Transverse colon (tissue), 4 donors: ENCODE measurements around the gene TMEM208. TPM values are rescaled to one million over a fixed set of nuclear protein-coding genes. Genes with fewer than 3 reads are reported as not detected.

Source experiments
- DNase-seq: peaks from one replicate; pipeline ENCODE4 v3.0.0-alpha.2; 2019
- H3K27ac ChIP-seq, 4 donors: fragments of 200-600 bp; sonication (generic); 2 replicates each; pipeline ENCODE4 v1.5.1; 2016 to 2018; ENCODE audit warnings: inconsistent platforms in 4 of 4
- H3K27me3 ChIP-seq: fragments of 200-600 bp; sonication (generic); 2 replicates; pipeline ENCODE4 v1.5.1; 2017; ENCODE audit warnings: inconsistent platforms
- H3K36me3 ChIP-seq, 4 donors: fragments of 200-600 bp; sonication (generic); 2 replicates each; pipeline ENCODE4 v1.5.1; 2017 to 2019; ENCODE audit warnings: inconsistent platforms in 4 of 4
- H3K4me1 ChIP-seq, 4 donors: fragments of 200-600 bp; sonication (generic); 2 replicates each; pipeline ENCODE4 v1.5.1; 2017 to 2020; ENCODE audit warnings: inconsistent platforms in 4 of 4
- H3K4me3 ChIP-seq, 4 donors: fragments of 200-600 bp; sonication (generic); 1 replicate in 1 of 4; 2 replicates in 3 of 4; pipeline versions ENCODE4 v1.5.1 to v1.6.1; 2017 to 2019; ENCODE audit warnings: inconsistent platforms in 4 of 4
- H3K9me3 ChIP-seq, 2 donors: fragments of 200-600 bp; sonication (generic); 2 replicates each; pipeline ENCODE4 v1.5.1; 2017 to 2019; ENCODE audit warnings: inconsistent platforms in 2 of 2
- EP300 ChIP-seq: sonication (generic); formaldehyde crosslinking; IDR thresholded peaks from one replicate; pipeline ENCODE4 v1.6.1; 2017; ENCODE audit warnings: antibody characterized with exemption, low read depth
- POLR2A ChIP-seq: fragments of 450-650 bp; IDR thresholded peaks from one replicate; pipeline ENCODE4 v1.6.1; 2016; ENCODE audit warnings: antibody characterized with exemption, mild to moderate bottlenecking, moderate library complexity
- POLR2AphosphoS5 ChIP-seq, 3 donors: sonication (generic); formaldehyde crosslinking; IDR thresholded peaks; one replicate each; pipeline ENCODE4 v1.6.1; 2016; ENCODE audit warnings: antibody characterized with exemption in 3 of 3
- WGBS, 2 donors: methylation state at CpG; one replicate each; pipeline ENCODE4 v1.1.5; 2018; ENCODE audit warnings: low coverage in 1 of 2; 5-methylcytosine and 5-hydroxymethylcytosine counted together
- in situ Hi-C, 4 donors: fragments of 200-750 bp; cut with MboI; loops; one replicate each; pipeline versions ENCODE4 v1.15.0 to v1.15.1; 2017; ENCODE audit warnings: low sequenced_read_pairs in 3 of 4, low pct_ligation_motif_present in 1 of 4, low pct_unique_long_range_greater_than_20kb in 1 of 4
- intact Hi-C: fragments of 100-400 bp; cut with DNase I; formaldehyde crosslinking; loops from one replicate; pipeline ENCODE4 v1.15.1; 2023; ENCODE audit warnings: low total_unique reads
- total RNA-seq, 4 donors: library from RNA; depleted of rRNA; stranded (reverse); fragments of >200 nt; gene quantifications; one replicate each; pipeline ENCODE4 v1.1.0, GENCODE V29; 2016
- TF ChIP-seq, protein P1 (sequence below), 5 experiments: fragments of 200-600 bp in 3 of 5; fragments of 450-650 bp in 2 of 5; sonication (generic) in 3 of 5; IDR thresholded peaks; 1 replicate in 2 of 5; 2 replicates in 3 of 5; pipeline ENCODE4 v1.5.1; 2016 to 2017; ENCODE audit warnings: antibody characterized with exemption in 5 of 5, inconsistent platforms in 3 of 5, mild to moderate bottlenecking in 2 of 5, moderate library complexity in 1 of 5

TMEM208 gene
- total RNA-seq, 4 donors from 2014 or later: 29.5 to 50.2 (median 39.3) TPM; not detected in 1

DNA sequence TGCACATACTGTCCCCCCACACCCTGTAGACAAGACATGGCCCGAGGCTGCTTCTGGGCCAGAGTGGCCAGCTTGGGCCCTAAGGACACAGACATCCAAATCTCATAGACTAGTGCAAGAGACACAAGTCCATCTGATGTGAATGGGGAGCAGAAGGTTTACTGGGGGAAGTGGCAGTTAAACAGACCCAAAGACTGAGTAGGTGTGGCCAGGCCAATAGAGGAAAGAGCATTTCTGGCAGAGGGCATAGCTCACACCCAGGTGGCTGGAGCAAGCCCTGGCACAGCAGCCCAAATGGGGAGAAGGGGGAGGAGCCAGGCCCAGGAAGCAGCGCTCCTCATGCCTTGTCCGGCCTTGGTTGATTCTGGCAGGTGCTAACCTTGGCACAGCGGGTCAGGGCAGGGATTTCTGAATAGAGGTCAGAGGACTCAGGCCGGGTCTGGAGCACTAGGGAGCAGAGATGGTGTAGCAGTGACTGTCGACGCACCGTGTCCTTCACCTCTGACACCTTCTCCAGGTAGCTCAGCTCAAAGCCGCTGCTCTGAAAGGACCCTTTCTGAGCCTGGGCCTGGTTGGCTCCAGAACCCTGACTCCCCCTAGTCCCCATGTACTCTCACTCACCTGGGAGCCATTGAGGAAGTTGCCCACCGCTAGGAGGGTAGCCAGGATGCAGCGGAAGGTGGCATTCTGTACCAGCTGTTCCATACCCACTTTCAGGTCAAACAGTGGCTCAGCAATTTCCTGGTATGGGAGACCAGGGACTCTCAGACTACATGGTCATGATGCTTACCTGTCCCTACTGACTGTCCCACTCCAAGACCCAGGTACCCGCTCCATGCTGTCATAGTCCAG is 4.1 kb downstream of the TMEM208 start:
- Histone ChIP-seq H3K36me3 (peaks cover 0 to 26% (median 9%) of the 10 kb centered on the region in 4 donors), H3K4me3 (no peak overlapping the region), H3K27ac (no peak overlapping the region), H3K27me3 (no peaks in the 10 kb centered on the region), H3K9me3 (no peaks in the 10 kb centered on the region), H3K4me1 (peaks cover 7 to 17% (median 15%) of the 10 kb centered on the region in 4 donors)
- TF ChIP-seq POLR2AphosphoS5 (IDR thresholded peaks at IDR 0.05) (no peak), EP300 (no peak), POLR2A (no peak)
- TF ChIP-seq, protein P1, sequence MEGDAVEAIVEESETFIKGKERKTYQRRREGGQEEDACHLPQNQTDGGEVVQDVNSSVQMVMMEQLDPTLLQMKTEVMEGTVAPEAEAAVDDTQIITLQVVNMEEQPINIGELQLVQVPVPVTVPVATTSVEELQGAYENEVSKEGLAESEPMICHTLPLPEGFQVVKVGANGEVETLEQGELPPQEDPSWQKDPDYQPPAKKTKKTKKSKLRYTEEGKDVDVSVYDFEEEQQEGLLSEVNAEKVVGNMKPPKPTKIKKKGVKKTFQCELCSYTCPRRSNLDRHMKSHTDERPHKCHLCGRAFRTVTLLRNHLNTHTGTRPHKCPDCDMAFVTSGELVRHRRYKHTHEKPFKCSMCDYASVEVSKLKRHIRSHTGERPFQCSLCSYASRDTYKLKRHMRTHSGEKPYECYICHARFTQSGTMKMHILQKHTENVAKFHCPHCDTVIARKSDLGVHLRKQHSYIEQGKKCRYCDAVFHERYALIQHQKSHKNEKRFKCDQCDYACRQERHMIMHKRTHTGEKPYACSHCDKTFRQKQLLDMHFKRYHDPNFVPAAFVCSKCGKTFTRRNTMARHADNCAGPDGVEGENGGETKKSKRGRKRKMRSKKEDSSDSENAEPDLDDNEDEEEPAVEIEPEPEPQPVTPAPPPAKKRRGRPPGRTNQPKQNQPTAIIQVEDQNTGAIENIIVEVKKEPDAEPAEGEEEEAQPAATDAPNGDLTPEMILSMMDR (IDR thresholded peaks at IDR 0.05): no peak
- WGBS, 2 donors: 93% methylated on average over 10 of the region's 12 CpGs; no CpG with 5 or more reads in 1 of the 2 donors
- intact Hi-C loops (no loop called here), in situ Hi-C loops (no loop called here)
- DNase-seq: no peak

DNA sequence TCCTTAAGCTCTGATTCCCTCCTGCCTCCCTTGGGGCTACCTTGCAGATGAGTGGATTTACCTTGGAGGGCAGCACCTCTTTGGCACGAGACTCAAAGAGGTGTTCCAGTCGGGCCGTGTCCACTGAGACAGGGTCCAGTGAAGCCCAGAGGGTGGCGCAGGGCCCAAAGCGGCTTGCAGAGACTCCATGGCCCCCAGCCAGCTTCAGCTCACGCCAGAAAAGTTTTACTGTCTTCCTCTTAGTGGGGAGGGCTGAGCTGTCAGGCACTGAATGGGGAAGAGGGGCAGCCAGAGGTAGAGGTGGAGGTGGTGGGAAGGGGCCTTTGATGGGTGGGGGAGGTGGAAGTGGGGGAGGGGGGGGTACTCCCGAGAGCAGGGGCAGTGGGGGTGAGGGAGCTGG is 6.7 kb downstream of the TMEM208 start:
- H3K4me3 ChIP-seq: no peak overlapping the region
- in situ Hi-C loops (no loop called here), intact Hi-C loops (no loop called here)
- H3K9me3 ChIP-seq: no peaks in the 10 kb centered on the region
- H3K4me1 ChIP-seq: no peaks in the 10 kb centered on the region
- H3K36me3 ChIP-seq: peaks cover 0 to 44% (median 18%) of the 10 kb centered on the region in 4 donors
- no peaks in the 10 kb centered on the region for H3K27me3 ChIP-seq
- DNase-seq: no peak
- 78% methylated on average over 7 of the region's 7 CpGs; no CpG with 5 or more reads in 1 of the 2 donors for WGBS, 2 donors
- H3K27ac ChIP-seq: no peak overlapping the region
- TF ChIP-seq, protein P1 (IDR thresholded peaks at IDR 0.05): no peak
- TF ChIP-seq POLR2AphosphoS5 (IDR thresholded peaks at IDR 0.05): no peak
- no peak for TF ChIP-seq POLR2A
- TF ChIP-seq EP300: no peak

DNA sequence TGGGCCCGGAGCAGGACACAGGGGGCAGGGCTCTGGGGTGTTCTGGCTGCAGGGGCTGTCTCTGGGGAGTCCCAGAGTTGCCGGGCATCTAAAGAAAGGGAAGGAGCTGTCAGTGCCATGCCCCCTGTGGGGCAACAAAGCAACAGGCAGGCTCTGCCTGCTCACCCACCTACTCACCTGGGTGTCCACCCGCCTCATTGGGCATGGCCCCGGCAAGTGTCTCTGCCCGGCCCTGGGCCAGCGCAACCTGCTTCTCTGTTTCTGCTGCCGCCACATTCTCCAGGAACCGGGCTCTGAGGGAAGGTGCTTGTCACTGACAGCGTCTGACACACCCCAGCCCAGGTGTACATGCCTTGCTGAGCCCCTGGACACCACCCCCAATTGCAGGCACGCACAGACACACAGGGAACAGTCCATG is 7.3 kb downstream of the TMEM208 start:
- in situ Hi-C loops (no loop called here), intact Hi-C loops (no loop called here)
- no peaks in the 10 kb centered on the region for H3K9me3 ChIP-seq
- H3K4me1 ChIP-seq: no peaks in the 10 kb centered on the region
- 94% methylated on average over 8 of the region's 10 CpGs; no CpG with 5 or more reads in 1 of the 2 donors for WGBS, 2 donors
- H3K27me3 ChIP-seq: no peaks in the 10 kb centered on the region
- no peak for DNase-seq
- TF ChIP-seq EP300 (no peak), POLR2AphosphoS5 (IDR thresholded peaks at IDR 0.05) (no peak), POLR2A (no peak)
- TF ChIP-seq, protein P1 (IDR thresholded peaks at IDR 0.05): no peak
- H3K4me3 ChIP-seq: no peak overlapping the region
- peaks cover 0 to 40% (median 15%) of the 10 kb centered on the region in 4 donors for H3K36me3 ChIP-seq
- H3K27ac ChIP-seq: no peak overlapping the region

DNA sequence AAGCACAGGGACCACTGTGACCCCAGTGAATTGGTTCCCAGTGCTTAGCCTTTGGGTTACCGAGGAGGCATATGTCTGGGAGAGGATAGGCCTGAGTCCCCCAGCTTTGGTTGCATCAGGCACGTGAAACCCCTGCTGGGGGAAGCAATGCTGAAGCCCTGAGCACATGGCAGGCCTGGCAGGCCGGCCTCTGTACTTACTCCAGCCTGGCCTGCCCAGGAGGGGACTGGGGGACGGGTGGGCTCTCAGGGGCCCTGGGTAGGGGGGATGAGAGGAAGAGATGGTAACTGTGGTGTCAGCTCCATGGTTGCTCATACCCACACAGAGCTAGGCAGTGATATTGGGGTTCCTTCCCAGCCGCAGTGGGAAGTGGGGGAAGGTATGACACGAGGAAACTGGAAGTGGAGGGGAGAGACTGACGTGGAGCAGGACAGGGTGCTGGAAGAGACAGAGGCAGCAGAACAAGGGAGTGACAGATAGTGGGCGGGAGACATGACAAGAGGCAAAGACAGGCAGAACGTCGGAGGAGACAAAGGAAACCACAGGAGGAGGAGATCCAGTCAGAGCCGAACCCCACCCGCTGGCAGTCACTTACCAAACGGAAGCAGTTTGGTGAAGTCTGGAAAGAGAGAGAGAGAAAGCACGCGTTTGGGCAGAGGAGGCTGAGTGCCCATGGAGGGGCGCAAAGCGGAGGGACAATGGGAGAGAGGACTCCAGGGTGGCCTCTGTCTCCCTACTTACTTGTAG is 9.1 kb downstream of the TMEM208 start:
- Histone ChIP-seq H3K9me3 (no peaks in the 10 kb centered on the region), H3K27me3 (no peaks in the 10 kb centered on the region), H3K4me3 (no peak overlapping the region), H3K27ac (no peak overlapping the region), H3K36me3 (peaks cover 0 to 26% (median 10%) of the 10 kb centered on the region in 4 donors), H3K4me1 (peaks cover 6 to 10% (median 10%) of the 10 kb centered on the region in 4 donors)
- intact Hi-C loops (no loop called here), in situ Hi-C loops (no loop called here)
- WGBS, 2 donors: 85 to 88% methylated on average over 14 to 17 of the region's 17 CpGs
- no peak for DNase-seq
- TF ChIP-seq POLR2AphosphoS5 (IDR thresholded peaks at IDR 0.05): no peak
- TF ChIP-seq EP300: no peak
- no peak for TF ChIP-seq POLR2A
- TF ChIP-seq, protein P1 (IDR thresholded peaks at IDR 0.05): no peak
